ENCODE measurements around the gene CLIC1.

DNA sequence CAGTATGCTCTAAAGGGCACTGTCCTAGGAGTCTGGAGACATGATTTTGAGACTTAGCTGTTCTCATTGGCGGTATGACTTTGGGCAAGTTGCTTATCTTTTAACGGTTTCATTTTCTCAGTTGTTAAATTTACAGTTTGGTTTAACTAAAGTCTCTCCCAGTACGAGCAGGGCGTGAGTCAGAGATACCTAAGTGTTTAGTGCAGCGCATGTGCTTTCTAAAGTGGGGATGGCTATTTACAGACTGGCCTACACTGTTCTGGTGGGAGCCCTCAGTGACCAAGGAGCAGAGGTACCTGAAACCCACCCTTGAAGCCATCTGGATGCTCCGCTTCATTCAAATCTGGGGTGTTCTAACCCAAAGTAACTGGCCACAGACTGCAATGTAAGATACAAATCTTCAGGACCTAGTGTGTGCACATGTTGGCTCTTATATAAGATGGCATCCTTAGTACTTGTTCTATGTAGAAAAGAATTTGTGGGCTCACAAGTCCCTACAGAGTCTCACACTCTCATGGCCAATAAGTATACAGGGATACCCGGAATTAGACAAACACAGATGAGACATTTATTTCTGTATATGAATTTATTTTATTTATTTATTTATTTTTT lies 14.2 kb upstream of the CLIC1 start:
- no peak for TF ChIP-seq CTCF (IDR thresholded peaks at IDR 0.05)
- TF ChIP-seq POLR2A (IDR thresholded peaks at IDR 0.05): no peak
